Stimulated activated CD4-positive, alpha-beta T cell treated with anti-CD3 and anti-CD28 coated beads, Interleukin-2, amount 100 ng/mL, for 24 hours (primary cell): Measurements from ENCODE around the gene F12.

ENCODE experiments used
- DNase-seq, 2 donors: peaks; one replicate each; pipeline ENCODE4 v3.0.0-alpha.2; 2020

Gene F12

GRCh38 chr5:177409043-177409801 is at the start of gene F12:
Gene F12, minus strand, starts transcription at chr5:177409564. Its CDS starts 37 bp downstream, at chr5:177409527.
- no peak for DNase-seq

DNA sequence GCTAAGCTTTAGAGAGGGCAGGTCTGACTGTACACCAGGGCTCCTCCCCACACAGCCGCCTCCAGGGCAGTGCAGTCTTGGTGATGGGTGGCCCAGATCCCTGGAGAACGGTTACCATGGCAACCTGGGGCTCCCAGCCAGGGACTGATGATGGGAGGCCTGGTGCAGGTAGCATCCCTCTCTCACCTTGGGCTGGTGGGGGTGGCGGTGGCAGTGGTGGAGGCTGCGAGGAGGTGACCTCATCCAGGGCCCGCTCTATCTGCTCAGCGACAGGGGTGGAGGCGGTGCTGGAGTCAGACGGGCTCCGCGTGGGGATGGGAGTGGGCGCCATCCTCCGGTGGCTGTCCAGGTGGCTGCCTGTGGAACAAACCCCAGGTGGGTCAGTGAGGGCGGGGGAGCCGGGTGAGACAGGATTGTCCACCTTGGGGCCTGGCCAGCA is 49.6 kb upstream of the F12 start:
- DNase-seq = no peak

DNA sequence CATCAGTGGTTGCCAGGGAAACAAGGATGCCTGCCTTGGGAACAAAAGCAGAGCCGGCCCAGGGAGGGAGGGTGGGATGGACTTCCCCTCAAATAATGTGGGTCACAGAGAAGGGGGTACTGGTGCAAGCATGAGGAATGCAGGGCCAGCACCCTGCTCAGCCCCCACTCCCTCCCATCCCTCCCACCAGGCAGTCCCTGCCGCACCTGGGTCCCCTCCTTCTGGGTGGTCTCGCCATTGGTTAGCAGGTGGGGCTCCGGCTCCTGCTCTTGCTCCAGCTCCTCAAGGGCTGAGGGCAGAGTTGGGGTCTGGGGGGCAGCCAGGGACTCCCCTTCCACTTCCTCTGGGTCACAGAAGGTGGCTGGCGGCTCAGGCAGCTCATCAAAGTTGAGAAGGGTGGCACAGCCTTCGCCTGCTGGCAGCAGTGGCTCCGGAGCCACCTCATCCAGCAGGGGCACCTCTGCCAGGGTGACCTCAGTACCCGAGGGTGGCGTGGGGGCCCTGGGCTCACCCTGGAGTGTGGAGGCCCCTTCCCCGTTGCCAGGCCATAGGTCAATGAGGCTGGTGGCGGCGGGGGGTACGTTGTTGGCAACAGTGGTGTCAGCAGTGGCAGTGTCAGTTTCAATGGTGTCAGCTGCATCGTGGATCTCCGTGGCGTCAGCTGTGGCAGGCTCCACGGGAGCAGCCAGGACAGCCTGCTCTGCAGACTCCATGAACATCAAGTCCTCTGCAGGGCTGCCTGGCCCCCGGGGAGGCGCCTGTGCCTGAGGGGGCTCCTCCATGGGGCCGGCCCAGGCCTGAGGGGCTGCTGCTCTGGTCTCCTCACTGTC is 48.7 kb upstream of the F12 start:
- no peak for DNase-seq

DNA sequence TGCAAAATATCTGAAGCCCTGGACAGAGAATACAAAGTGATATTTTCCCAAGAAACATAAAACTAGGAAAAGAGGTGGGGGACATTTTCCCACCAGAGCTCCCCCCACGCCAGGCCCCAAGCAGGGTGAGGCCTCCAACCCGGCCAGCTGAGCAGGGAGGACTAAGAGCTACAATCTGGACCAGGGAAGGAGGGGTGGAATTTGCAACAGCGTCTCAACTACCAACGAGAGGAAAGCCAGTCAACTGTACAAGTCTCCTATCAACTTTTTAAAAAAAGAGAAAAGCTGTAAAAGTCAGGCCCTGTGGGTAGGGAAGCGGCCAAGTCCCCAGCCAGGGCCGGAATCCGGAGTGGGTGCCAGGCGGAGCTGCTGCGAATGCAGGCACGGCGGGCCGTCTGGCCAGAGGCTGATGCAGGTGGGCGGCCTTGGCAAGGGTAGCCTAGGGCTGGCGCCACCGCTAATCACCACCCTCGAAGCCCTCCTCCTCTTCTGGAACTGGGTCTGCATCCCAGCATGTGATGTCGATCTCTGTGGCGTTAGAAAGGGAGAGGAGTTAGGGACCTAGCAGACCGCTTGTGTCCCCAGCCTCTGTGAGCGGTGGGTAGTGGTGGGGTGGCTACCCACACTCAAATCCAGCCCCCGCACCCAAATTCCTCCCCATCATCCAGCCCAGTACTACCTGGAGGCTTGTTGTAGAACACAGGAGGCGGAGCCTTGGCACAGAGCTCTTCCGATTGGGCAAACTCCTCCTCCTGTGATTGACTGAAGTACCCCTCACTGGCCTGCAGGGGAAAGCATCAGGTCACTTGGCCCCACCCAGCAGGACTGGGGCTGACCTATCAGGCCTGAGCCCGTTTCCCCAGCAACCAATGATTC is 47.9 kb upstream of the F12 start:
- DNase-seq = peak; percentile 59

GRCh38 chr5:177456591-177456964 is 47.2 kb upstream of the F12 start:
- DNase-seq = no peak

DNA sequence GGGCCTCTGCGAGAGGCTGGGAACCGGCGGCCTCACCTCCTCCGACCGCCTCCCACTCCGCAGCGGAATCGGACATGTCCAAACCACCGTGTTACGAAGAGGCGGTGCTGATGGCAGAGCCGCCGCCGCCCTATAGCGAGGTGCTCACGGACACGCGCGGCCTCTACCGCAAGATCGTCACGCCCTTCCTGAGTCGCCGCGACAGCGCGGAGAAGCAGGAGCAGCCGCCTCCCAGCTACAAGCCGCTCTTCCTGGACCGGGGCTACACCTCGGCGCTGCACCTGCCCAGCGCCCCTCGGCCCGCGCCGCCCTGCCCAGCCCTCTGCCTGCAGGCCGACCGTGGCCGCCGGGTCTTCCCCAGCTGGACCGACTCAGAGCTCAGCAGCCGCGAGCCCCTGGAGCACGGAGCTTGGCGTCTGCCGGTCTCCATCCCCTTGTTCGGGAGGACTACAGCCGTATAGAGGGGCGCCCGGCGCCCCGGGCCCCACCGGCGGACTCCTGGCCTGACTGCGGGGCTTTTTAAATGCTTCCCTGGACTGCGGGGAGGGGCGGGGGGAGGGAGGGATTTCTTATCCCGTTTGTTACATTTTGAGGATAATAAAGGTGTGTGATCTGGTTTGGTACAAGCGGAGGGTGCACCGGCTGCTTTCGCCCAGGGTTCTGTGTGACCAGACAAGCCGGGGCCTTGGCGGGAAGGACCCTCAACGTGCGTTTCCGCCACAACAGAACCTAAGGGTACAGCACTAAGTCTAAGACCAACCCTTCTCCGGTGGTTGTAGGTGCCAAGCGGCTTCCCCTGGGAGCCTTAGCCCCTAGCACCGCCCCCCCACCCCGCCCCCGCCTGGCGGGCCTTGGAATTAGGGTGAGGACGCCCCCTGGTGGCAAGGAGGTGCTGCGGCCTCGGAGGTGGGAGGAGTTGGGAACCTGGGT is 46.6 kb upstream of the F12 start:
- DNase-seq = peak; percentile 98 to 99

GRCh38 chr5:177455036-177455660 is 45.8 kb upstream of the F12 start:
- DNase-seq = peak; percentile 92 to 96

DNA sequence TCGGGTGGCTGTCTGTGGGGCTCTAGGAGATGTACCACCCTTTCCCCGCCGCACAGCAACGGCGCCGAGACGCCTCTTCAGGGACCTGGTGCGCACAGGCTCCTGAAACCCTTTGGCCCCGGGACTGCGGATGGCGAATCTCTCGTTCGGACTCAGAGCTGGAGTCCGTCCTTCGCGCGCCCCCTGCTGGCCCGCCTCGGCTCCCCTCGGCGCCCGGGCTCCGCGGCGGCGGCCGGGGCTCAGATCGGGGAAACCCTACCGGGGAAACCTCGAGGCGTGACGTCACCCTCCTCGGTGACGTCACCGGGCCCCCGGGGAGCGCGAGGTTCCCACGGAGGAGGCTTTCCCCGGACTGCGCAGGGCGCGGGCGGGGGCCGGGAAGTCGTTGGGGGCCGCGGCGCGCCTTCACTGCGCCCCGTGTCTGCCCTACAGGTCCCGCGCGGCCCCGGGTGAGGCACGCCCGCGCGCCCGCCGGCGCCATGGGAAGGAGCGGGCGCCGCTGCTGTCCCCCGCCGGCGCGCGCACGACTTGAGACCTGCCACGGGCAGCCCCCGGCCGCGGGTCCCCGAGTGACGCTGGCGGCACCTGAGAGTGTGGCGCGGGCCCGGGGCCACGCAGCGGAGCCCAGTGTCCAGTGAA is 45.2 kb upstream of the F12 start:
- DNase-seq = peak; percentile 96

DNA sequence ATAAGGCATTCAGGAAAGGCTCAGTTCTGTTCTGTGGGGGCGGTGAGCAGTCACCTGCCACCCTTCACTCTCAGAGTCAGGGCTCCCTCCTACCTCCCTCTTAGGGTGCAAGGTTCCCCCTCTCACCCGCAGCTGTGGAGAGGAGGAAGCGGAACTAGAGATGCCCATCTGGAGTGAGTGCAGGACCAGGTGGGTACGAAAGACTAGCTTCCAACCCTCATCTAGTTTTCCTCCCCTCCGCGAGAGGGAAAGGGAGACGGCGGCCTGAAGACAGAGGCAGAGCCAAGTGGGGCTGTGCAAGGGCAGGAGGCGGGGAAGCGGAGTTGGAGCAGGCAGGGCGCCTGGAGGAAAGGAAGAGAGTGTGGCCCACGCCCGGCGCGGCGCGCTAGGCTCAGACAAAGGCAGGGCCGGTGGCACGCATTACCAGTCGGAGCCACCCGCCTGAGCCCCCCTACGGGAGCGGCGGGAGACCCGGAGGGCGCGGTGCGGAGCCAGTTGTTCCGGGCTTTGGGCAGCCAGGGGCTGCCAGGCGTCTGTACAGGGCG is 44.6 kb upstream of the F12 start:
- DNase-seq = no peak

- DNase-seq = no peak
Measured at GRCh38 chr5:177452688-177453638, 43.6 kb upstream of the F12 start.

- DNase-seq = no peak
Measured at GRCh38 chr5:177450667-177451424, 41.5 kb upstream of the F12 start.

DNA sequence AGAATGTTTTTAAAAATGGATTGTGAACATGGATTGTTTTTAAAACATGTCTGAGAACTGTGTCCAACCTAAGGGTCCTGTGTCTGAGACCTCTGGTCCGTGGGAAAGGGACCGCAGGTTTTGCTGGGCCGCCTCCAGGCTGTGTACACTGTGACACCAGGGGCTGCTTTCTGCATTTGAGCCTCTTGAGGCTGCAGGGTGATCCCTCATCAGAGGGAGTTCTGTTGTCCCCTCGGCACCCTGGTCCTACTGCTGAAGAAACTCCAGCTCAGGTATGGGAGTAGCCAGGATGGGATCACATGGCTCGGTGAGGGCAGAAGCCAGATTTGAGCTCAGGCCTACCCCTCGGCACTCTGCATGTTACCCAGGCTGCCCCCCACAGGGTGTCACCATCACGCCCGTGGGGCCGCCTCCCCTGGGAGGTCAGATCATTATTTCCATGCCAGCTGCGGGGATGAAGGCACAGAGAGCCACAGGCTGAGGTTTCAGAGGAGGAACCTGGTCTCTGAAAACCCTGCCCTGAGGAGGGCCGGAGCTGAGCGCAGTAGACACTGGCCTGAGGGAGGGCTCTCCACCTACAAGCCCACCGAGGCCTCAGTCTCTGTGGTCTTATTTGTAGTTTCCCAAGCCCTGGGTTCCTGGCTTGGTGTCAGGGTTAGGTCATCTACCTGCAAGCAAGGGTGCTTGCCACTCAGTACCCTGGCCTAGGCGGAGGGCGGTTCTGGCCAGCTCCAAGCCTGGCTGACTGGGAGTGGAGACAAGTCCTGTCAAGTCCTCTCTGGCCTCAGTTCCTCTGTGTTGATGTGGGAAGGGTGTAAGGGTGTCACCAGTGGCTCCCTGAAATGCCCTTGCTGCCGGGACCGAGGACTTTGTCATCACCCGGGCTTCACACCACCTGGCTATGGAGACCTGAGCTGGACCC is 40.0 kb upstream of the F12 start:
- DNase-seq = no peak

DNA sequence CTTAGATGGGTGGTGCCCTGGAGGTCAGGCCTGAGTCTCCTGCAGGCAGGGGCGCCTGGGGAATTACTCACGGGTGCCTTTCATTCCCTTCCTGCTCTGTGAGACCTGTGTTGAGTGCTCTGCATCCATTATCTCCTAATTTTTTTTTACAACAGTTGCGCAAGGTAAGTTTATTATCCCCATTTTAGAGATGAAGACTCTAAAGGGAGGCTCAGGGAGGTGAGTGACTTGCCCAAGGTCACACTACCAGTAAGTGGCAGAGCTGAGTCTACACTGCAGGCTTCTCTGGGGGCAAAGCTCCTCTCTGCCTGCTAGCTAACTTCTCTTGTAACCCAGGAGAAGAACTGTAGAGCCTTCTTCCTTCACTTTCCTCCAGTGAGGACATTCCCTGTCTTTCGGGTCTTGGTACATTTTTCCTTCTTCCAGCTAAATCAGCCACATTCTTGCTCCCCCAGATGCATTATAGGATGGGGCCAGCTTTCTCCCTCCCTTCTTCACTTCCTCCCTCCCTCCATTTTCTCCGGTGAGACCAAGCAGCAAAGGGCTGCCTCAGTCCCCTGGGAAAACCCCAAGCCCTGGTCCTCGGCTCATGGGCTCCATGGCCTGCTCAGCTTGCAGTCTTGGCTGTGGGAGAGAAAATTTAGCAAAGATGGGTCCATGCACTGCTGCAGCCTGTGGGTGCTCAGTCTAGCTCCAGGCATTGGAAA is 39.0 kb upstream of the F12 start:
- DNase-seq = no peak

DNA sequence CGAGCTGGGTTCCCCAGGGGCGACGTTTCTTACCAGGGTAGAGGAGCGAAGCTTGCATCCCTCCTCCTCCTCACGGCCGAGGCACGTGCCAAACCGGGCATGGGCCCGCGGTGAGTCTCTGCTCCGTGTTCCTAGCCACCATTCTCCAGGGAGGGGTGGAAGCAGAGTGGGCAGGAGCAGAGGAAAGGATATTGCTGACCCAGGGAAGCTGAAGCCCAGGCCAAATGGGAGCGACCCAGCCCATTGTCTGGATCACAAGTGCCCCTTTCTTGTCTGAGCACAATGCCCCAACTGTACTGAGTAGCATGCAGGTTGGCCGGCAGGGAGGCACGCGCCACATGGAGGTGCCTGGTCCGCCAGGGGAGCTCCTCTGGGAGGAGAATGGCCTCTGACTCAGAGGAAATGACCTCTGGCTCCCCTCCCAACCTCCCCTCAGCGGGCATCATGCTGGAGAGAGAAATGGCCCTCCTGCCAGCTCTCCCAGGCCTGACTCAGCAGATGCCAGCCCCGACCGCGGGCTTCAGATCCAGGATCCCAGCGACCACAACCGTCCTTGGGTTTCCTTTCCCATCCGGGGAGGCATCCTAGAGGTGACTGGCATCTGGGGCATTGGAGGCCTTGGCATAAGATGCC is 38.4 kb upstream of the F12 start:
- DNase-seq = no peak

DNA sequence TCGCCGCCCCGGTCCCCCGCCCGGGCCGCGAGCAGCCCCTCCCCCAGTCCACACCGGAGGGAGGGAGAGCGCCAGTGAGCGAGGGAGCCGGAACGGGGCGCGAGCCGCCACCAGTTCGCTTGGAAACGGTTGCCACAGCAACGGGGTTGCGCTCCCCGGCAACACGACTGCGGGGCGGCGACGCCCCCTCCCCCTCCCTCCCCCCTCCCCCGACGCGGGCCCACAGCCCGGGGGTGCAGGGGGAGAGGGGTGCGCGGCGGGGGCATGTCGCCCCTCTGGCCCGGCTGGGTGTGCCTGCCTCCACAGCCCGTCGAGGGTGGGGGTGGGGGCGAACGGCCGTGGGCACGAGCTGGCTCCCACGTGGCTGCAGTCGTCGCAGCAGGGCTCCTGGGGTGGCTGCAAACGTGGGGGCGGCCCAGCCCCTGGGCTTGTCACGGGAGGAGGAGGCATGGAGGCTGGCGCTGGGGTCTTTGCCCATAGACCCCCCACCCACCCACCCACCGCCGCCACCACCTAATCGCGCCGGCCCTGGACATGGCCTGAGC is 37.8 kb upstream of the F12 start:
- DNase-seq = peak; percentile 67 to 76
